ENCODE data around the gene IL1RL1. TPM values are rescaled to one million over a fixed set of nuclear protein-coding genes. Genes with fewer than 3 reads are reported as not detected.

IL1RL1 gene
- total RNA-seq, 1 experiment from 2014 or later, result not detected

DNA sequence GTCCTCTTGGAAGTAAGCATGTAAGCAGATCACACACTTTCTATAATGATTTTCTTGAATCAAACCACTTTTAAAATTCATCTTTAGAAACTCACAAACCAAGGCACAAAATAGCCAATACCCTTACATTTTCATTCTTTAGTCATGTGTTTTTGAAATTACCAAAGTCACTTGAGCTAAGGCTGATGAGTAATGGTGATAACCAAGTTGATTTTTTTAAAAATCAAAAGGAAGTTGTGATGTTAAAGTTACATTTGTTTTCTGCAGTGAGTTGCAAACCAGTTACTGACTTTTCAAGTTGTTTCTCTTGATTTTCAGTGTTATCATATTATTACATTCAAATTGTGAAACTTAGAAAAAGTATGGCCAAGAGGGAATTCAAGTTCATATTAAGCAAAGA is 90.1 kb downstream of the IL1RL1 start (continued):
- TF ChIP-seq, protein P1, sequence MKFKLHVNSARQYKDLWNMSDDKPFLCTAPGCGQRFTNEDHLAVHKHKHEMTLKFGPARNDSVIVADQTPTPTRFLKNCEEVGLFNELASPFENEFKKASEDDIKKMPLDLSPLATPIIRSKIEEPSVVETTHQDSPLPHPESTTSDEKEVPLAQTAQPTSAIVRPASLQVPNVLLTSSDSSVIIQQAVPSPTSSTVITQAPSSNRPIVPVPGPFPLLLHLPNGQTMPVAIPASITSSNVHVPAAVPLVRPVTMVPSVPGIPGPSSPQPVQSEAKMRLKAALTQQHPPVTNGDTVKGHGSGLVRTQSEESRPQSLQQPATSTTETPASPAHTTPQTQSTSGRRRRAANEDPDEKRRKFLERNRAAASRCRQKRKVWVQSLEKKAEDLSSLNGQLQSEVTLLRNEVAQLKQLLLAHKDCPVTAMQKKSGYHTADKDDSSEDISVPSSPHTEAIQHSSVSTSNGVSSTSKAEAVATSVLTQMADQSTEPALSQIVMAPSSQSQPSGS (CRISPR knock-in tag; IDR thresholded peaks at IDR 0.05; ENCODE audit: borderline replicate concordance, low read depth), result no peak
- TF ChIP-seq TEAD4 (CRISPR knock-in tag; IDR thresholded peaks at IDR 0.05) (no peak), NR2C2 (CRISPR knock-in tag; IDR thresholded peaks at IDR 0.05) (no peak), ETV6 (CRISPR knock-in tag; IDR thresholded peaks at IDR 0.05) (no peak)
- TF ChIP-seq, protein P2, sequence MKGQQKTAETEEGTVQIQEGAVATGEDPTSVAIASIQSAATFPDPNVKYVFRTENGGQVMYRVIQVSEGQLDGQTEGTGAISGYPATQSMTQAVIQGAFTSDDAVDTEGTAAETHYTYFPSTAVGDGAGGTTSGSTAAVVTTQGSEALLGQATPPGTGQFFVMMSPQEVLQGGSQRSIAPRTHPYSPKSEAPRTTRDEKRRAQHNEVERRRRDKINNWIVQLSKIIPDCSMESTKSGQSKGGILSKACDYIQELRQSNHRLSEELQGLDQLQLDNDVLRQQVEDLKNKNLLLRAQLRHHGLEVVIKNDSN (CRISPR knock-in tag; IDR thresholded peaks at IDR 0.05), result no peak

Other genes with a start within 250 kb of the IL1RL1 start
- gene IL1R1, start 168.8 kb upstream of the IL1RL1 start, total RNA-seq (2021), result 0.37 to 0.78 TPM (median 0.55 TPM) in 3 replicates
- gene IL1RL2, start 124.5 kb upstream of the IL1RL1 start, total RNA-seq (2021), result 0.11 TPM in 1 of 3 replicates, not detected in the others
- gene IL18R1, start 44.2 kb downstream of the IL1RL1 start, total RNA-seq (2021), result 0.25 to 0.46 TPM in 2 of 3 replicates, not detected in the other
- gene IL18RAP, start 111.6 kb downstream of the IL1RL1 start, total RNA-seq (2021), result not detected in 3 replicates
- 0.09 to 0.11 TPM in 2 of 3 replicates, not detected in the other for gene SLC9A4, start 161.7 kb downstream of the IL1RL1 start, total RNA-seq (2021)

All from WTC11 (cell line).